Measurements from ENCODE around the gene DNMT1.

DNMT1 gene

GRCh38 chr19:10222201-10222890, 27.6 kb upstream of the DNMT1 start:
- Histone ChIP-seq H3K27ac (ENCODE audit: insufficient read depth, low read length, poor library complexity, severe bottlenecking) (no peak overlapping the region), H3K36me3 (ENCODE audit: control insufficient read depth, insufficient read depth, low read length) (peaks cover 6% of the 10 kb centered on the region), H3K4me1 (ENCODE audit: control insufficient read depth, insufficient read depth, low read length, poor library complexity, severe bottlenecking) (no peaks in the 10 kb centered on the region), H3K4me3 (ENCODE audit: insufficient read depth, low read depth, low read length, poor library complexity, severe bottlenecking) (no peak overlapping the region), H3K9me3 (ENCODE audit: control insufficient read depth, low read length) (no peaks in the 10 kb centered on the region), H3K27me3 (replicated peaks; ENCODE audit: control insufficient read depth, insufficient read depth, low read length, poor library complexity, severe bottlenecking) (no peaks in the 10 kb centered on the region)
- no peak for DNase-seq

GRCh38 chr19:10220695-10221094, 25.9 kb upstream of the DNMT1 start:
- Histone ChIP-seq H3K9me3 (ENCODE audit: control insufficient read depth, low read length) (no peaks in the 10 kb centered on the region), H3K27me3 (replicated peaks; ENCODE audit: control insufficient read depth, insufficient read depth, low read length, poor library complexity, severe bottlenecking) (no peaks in the 10 kb centered on the region), H3K36me3 (ENCODE audit: control insufficient read depth, insufficient read depth, low read length) (peaks cover 6% of the 10 kb centered on the region), H3K27ac (ENCODE audit: insufficient read depth, low read length, poor library complexity, severe bottlenecking) (no peak overlapping the region), H3K4me3 (ENCODE audit: insufficient read depth, low read depth, low read length, poor library complexity, severe bottlenecking) (no peak overlapping the region), H3K4me1 (ENCODE audit: control insufficient read depth, insufficient read depth, low read length, poor library complexity, severe bottlenecking) (no peaks in the 10 kb centered on the region)
- no peak for DNase-seq

- Histone ChIP-seq H3K9me3 (ENCODE audit: control insufficient read depth, low read length) (no peaks in the 10 kb centered on the region), H3K4me1 (ENCODE audit: control insufficient read depth, insufficient read depth, low read length, poor library complexity, severe bottlenecking) (no peaks in the 10 kb centered on the region), H3K27ac (ENCODE audit: insufficient read depth, low read length, poor library complexity, severe bottlenecking) (no peak overlapping the region), H3K4me3 (ENCODE audit: insufficient read depth, low read depth, low read length, poor library complexity, severe bottlenecking) (no peak overlapping the region), H3K36me3 (ENCODE audit: control insufficient read depth, insufficient read depth, low read length) (peaks cover 6% of the 10 kb centered on the region), H3K27me3 (replicated peaks; ENCODE audit: control insufficient read depth, insufficient read depth, low read length, poor library complexity, severe bottlenecking) (no peaks in the 10 kb centered on the region)
- DNase-seq = peak; percentile 19 to 37 (median 27)
Measured at GRCh38 chr19:10219678-10220077, 24.9 kb upstream of the DNMT1 start.

GRCh38 chr19:10217085-10217484, 22.3 kb upstream of the DNMT1 start:
- DNase-seq = no peak
- Histone ChIP-seq H3K36me3 (ENCODE audit: control insufficient read depth, insufficient read depth, low read length) (no peaks in the 10 kb centered on the region), H3K27me3 (replicated peaks; ENCODE audit: control insufficient read depth, insufficient read depth, low read length, poor library complexity, severe bottlenecking) (no peaks in the 10 kb centered on the region), H3K9me3 (ENCODE audit: control insufficient read depth, low read length) (no peaks in the 10 kb centered on the region), H3K4me3 (ENCODE audit: insufficient read depth, low read depth, low read length, poor library complexity, severe bottlenecking) (no peak overlapping the region), H3K4me1 (ENCODE audit: control insufficient read depth, insufficient read depth, low read length, poor library complexity, severe bottlenecking) (no peaks in the 10 kb centered on the region), H3K27ac (ENCODE audit: insufficient read depth, low read length, poor library complexity, severe bottlenecking) (no peak overlapping the region)

GRCh38 chr19:10214784-10215183, 20.0 kb upstream of the DNMT1 start:
- Histone ChIP-seq H3K4me3 (ENCODE audit: insufficient read depth, low read depth, low read length, poor library complexity, severe bottlenecking) (no peak overlapping the region), H3K36me3 (ENCODE audit: control insufficient read depth, insufficient read depth, low read length) (no peaks in the 10 kb centered on the region), H3K27ac (ENCODE audit: insufficient read depth, low read length, poor library complexity, severe bottlenecking) (no peak overlapping the region), H3K4me1 (ENCODE audit: control insufficient read depth, insufficient read depth, low read length, poor library complexity, severe bottlenecking) (no peaks in the 10 kb centered on the region), H3K9me3 (ENCODE audit: control insufficient read depth, low read length) (no peaks in the 10 kb centered on the region), H3K27me3 (replicated peaks; ENCODE audit: control insufficient read depth, insufficient read depth, low read length, poor library complexity, severe bottlenecking) (no peaks in the 10 kb centered on the region)
- DNase-seq = no peak

GRCh38 chr19:10211691-10212090, 16.9 kb upstream of the DNMT1 start:
- Histone ChIP-seq H3K27me3 (replicated peaks; ENCODE audit: control insufficient read depth, insufficient read depth, low read length, poor library complexity, severe bottlenecking) (no peaks in the 10 kb centered on the region), H3K36me3 (ENCODE audit: control insufficient read depth, insufficient read depth, low read length) (no peaks in the 10 kb centered on the region), H3K27ac (ENCODE audit: insufficient read depth, low read length, poor library complexity, severe bottlenecking) (no peak overlapping the region), H3K4me3 (ENCODE audit: insufficient read depth, low read depth, low read length, poor library complexity, severe bottlenecking) (no peak overlapping the region), H3K9me3 (ENCODE audit: control insufficient read depth, low read length) (no peaks in the 10 kb centered on the region), H3K4me1 (ENCODE audit: control insufficient read depth, insufficient read depth, low read length, poor library complexity, severe bottlenecking) (no peaks in the 10 kb centered on the region)
- no peak for DNase-seq

GRCh38 chr19:10211061-10211460, 16.3 kb upstream of the DNMT1 start:
- Histone ChIP-seq H3K4me1 (ENCODE audit: control insufficient read depth, insufficient read depth, low read length, poor library complexity, severe bottlenecking) (no peaks in the 10 kb centered on the region), H3K27ac (ENCODE audit: insufficient read depth, low read length, poor library complexity, severe bottlenecking) (no peak overlapping the region), H3K27me3 (replicated peaks; ENCODE audit: control insufficient read depth, insufficient read depth, low read length, poor library complexity, severe bottlenecking) (no peaks in the 10 kb centered on the region), H3K9me3 (ENCODE audit: control insufficient read depth, low read length) (no peaks in the 10 kb centered on the region), H3K4me3 (ENCODE audit: insufficient read depth, low read depth, low read length, poor library complexity, severe bottlenecking) (no peak overlapping the region), H3K36me3 (ENCODE audit: control insufficient read depth, insufficient read depth, low read length) (no peaks in the 10 kb centered on the region)
- no peak for DNase-seq

- Histone ChIP-seq H3K36me3 (ENCODE audit: control insufficient read depth, insufficient read depth, low read length) (no peaks in the 10 kb centered on the region), H3K27ac (ENCODE audit: insufficient read depth, low read length, poor library complexity, severe bottlenecking) (no peak overlapping the region)
- no peak for DNase-seq
Measured at GRCh38 chr19:10209315-10209714, 14.6 kb upstream of the DNMT1 start.

GRCh38 chr19:10207026-10207425, 12.3 kb upstream of the DNMT1 start:
- no peak for DNase-seq
- Histone ChIP-seq H3K4me1 (ENCODE audit: control insufficient read depth, insufficient read depth, low read length, poor library complexity, severe bottlenecking) (no peaks in the 10 kb centered on the region), H3K9me3 (ENCODE audit: control insufficient read depth, low read length) (no peaks in the 10 kb centered on the region), H3K36me3 (ENCODE audit: control insufficient read depth, insufficient read depth, low read length) (no peaks in the 10 kb centered on the region), H3K27me3 (replicated peaks; ENCODE audit: control insufficient read depth, insufficient read depth, low read length, poor library complexity, severe bottlenecking) (no peaks in the 10 kb centered on the region), H3K4me3 (ENCODE audit: insufficient read depth, low read depth, low read length, poor library complexity, severe bottlenecking) (no peak overlapping the region), H3K27ac (ENCODE audit: insufficient read depth, low read length, poor library complexity, severe bottlenecking) (no peak overlapping the region)

More at GRCh38 chr19:10209315-10209714, 14.6 kb upstream of the DNMT1 start:
- H3K9me3 ChIP-seq (ENCODE audit: control insufficient read depth, low read length) = no peaks in the 10 kb centered on the region
- H3K27me3 ChIP-seq (replicated peaks; ENCODE audit: control insufficient read depth, insufficient read depth, low read length, poor library complexity, severe bottlenecking) = no peaks in the 10 kb centered on the region
- H3K4me1 ChIP-seq (ENCODE audit: control insufficient read depth, insufficient read depth, low read length, poor library complexity, severe bottlenecking) = no peaks in the 10 kb centered on the region
- H3K4me3 ChIP-seq (ENCODE audit: insufficient read depth, low read depth, low read length, poor library complexity, severe bottlenecking) = no peak overlapping the region

- Histone ChIP-seq H3K4me1 (ENCODE audit: control insufficient read depth, insufficient read depth, low read length, poor library complexity, severe bottlenecking) (no peaks in the 10 kb centered on the region), H3K27me3 (replicated peaks; ENCODE audit: control insufficient read depth, insufficient read depth, low read length, poor library complexity, severe bottlenecking) (no peaks in the 10 kb centered on the region), H3K4me3 (ENCODE audit: insufficient read depth, low read depth, low read length, poor library complexity, severe bottlenecking) (no peak overlapping the region), H3K36me3 (ENCODE audit: control insufficient read depth, insufficient read depth, low read length) (no peaks in the 10 kb centered on the region), H3K27ac (ENCODE audit: insufficient read depth, low read length, poor library complexity, severe bottlenecking) (no peak overlapping the region), H3K9me3 (ENCODE audit: control insufficient read depth, low read length) (no peaks in the 10 kb centered on the region)
- DNase-seq = no peak
Measured at GRCh38 chr19:10206226-10206885, 11.6 kb upstream of the DNMT1 start.
